IPS DF 6.9 (cell line): Measurements from ENCODE around the gene VWA3B.

Source experiments
- DNase-seq: peaks from one replicate; pipeline ENCODE4 v3.0.0-alpha.2; 2013; ENCODE audit warnings: low read depth, low spot score
- H3K27ac ChIP-seq: one replicate; pipeline ENCODE4 v1.5.1; 2013; ENCODE audit warnings: low read length, control low read depth
- H3K27me3 ChIP-seq: 2 replicates; pipeline ENCODE4 v1.6.1; 2013; ENCODE audit warnings: mild to moderate bottlenecking, low read length; ENCODE audit not compliant: control insufficient read depth, insufficient read depth
- H3K36me3 ChIP-seq: 2 replicates; pipeline ENCODE4 v1.6.1; 2013; ENCODE audit warnings: low read length; ENCODE audit not compliant: control insufficient read depth, insufficient read depth
- H3K4me1 ChIP-seq: 2 replicates; pipeline ENCODE4 v1.6.1; 2013; ENCODE audit warnings: low read length; ENCODE audit not compliant: control insufficient read depth, insufficient read depth
- H3K4me3 ChIP-seq: 2 replicates; pipeline ENCODE4 v1.5.1; 2013; ENCODE audit warnings: mild to moderate bottlenecking, low read length
- H3K9me3 ChIP-seq: 2 replicates; pipeline ENCODE4 v1.6.1; 2013; ENCODE audit warnings: low read length, inconsistent platforms; ENCODE audit not compliant: control insufficient read depth, insufficient read depth
- WGBS: extraction: QIAGEN DNeasy Blood & Tissue Kit; methylation state at CpG from one replicate; pipeline ENCODE4 v1.1.7; 2013; ENCODE audit warnings: mixed read lengths, missing lambda C conversion rate; ENCODE audit not compliant: insufficient read length, insufficient coverage; 5-methylcytosine and 5-hydroxymethylcytosine counted together

Gene VWA3B

GRCh38 chr2:98293931-98294687 is 207.1 kb downstream of the VWA3B start:
- DNase-seq, result no peak
- Histone ChIP-seq H3K4me1 (no peaks in the 10 kb centered on the region), H3K9me3 (no peaks in the 10 kb centered on the region; the same call in 1 of the 2 replicates), H3K27ac (no peak overlapping the region), H3K27me3 (no peaks in the 10 kb centered on the region), H3K4me3 (no peak overlapping the region), H3K36me3 (no peaks in the 10 kb centered on the region)
- WGBS, result no CpG with 5 or more reads among the region's 12 CpGs

GRCh38 chr2:98294711-98295110 is 207.7 kb downstream of the VWA3B start:
- DNase-seq, result no peak
- Histone ChIP-seq H3K27me3 (no peaks in the 10 kb centered on the region), H3K36me3 (no peaks in the 10 kb centered on the region), H3K4me3 (no peak overlapping the region), H3K9me3 (no peaks in the 10 kb centered on the region), H3K4me1 (no peaks in the 10 kb centered on the region), H3K27ac (no peak overlapping the region)
- no CpG with 5 or more reads among the region's 6 CpGs for WGBS

GRCh38 chr2:98295275-98295674 is 208.3 kb downstream of the VWA3B start:
- WGBS, result no CpG with 5 or more reads among the region's 5 CpGs
- no peak overlapping the region for H3K4me3 ChIP-seq
- H3K36me3 ChIP-seq, result no peaks in the 10 kb centered on the region
- no peak overlapping the region for H3K27ac ChIP-seq
- DNase-seq, result no peak
- no peaks in the 10 kb centered on the region for H3K4me1 ChIP-seq
- no peaks in the 10 kb centered on the region for H3K27me3 ChIP-seq
- no peaks in the 10 kb centered on the region for H3K9me3 ChIP-seq

- Histone ChIP-seq H3K4me1 (no peaks in the 10 kb centered on the region), H3K36me3 (no peaks in the 10 kb centered on the region), H3K4me3 (no peak overlapping the region), H3K9me3 (no peaks in the 10 kb centered on the region), H3K27ac (no peak overlapping the region), H3K27me3 (no peaks in the 10 kb centered on the region)
- no peak for DNase-seq
- WGBS, result no CpG with 5 or more reads among the region's 9 CpGs
Observed at GRCh38 chr2:98295721-98296414, 208.9 kb downstream of the VWA3B start.

GRCh38 chr2:98296440-98296839 is 209.5 kb downstream of the VWA3B start:
- WGBS, result no CpG with 5 or more reads among the region's 7 CpGs
- Histone ChIP-seq H3K27ac (no peak overlapping the region), H3K27me3 (no peaks in the 10 kb centered on the region), H3K36me3 (no peaks in the 10 kb centered on the region), H3K9me3 (no peaks in the 10 kb centered on the region), H3K4me1 (no peaks in the 10 kb centered on the region), H3K4me3 (no peak overlapping the region)
- no peak for DNase-seq

GRCh38 chr2:98297817-98298682 is 211.1 kb downstream of the VWA3B start:
- Histone ChIP-seq H3K9me3 (no peaks in the 10 kb centered on the region), H3K4me3 (no peak overlapping the region), H3K27me3 (no peaks in the 10 kb centered on the region), H3K27ac (no peak overlapping the region), H3K4me1 (no peaks in the 10 kb centered on the region), H3K36me3 (no peaks in the 10 kb centered on the region)
- WGBS, result no CpG with 5 or more reads among the region's 12 CpGs
- no peak for DNase-seq

GRCh38 chr2:98298683-98299164 is 211.8 kb downstream of the VWA3B start:
- H3K27ac ChIP-seq, result no peak overlapping the region
- H3K4me3 ChIP-seq, result no peak overlapping the region
- H3K27me3 ChIP-seq, result no peaks in the 10 kb centered on the region
- no peaks in the 10 kb centered on the region for H3K4me1 ChIP-seq
- WGBS, result no CpG with 5 or more reads among the region's 6 CpGs
- H3K36me3 ChIP-seq, result no peaks in the 10 kb centered on the region
- no peaks in the 10 kb centered on the region for H3K9me3 ChIP-seq
- DNase-seq, result no peak

- Histone ChIP-seq H3K9me3 (no peaks in the 10 kb centered on the region), H3K36me3 (no peaks in the 10 kb centered on the region), H3K27me3 (no peaks in the 10 kb centered on the region), H3K27ac (no peak overlapping the region), H3K4me1 (no peaks in the 10 kb centered on the region), H3K4me3 (no peak overlapping the region)
- no CpG with 5 or more reads among the region's 8 CpGs for WGBS
- no peak for DNase-seq
Observed at GRCh38 chr2:98299211-98299905, 212.4 kb downstream of the VWA3B start.

GRCh38 chr2:98300141-98300874 is 213.3 kb downstream of the VWA3B start:
- H3K9me3 ChIP-seq, result no peaks in the 10 kb centered on the region
- DNase-seq, result no peak
- no peak overlapping the region for H3K27ac ChIP-seq
- no peaks in the 10 kb centered on the region for H3K4me1 ChIP-seq
- no peak overlapping the region for H3K4me3 ChIP-seq
- H3K36me3 ChIP-seq, result no peaks in the 10 kb centered on the region
- no peaks in the 10 kb centered on the region for H3K27me3 ChIP-seq
- no CpG with 5 or more reads among the region's 12 CpGs for WGBS
